ENCODE results near the gene DPYSL5. TPM values are rescaled to one million over a fixed set of nuclear protein-coding genes. Genes with fewer than 3 reads are reported as not detected.

Gene DPYSL5
- total RNA-seq, 1 experiment from 2014 or later = not detected

GRCh38 chr2:26818255-26818654 lies 29.7 kb upstream of the DPYSL5 start:
- Mint-ChIP-seq H3K27ac (ENCODE audit: low read depth, unreplicated experiment) (no peak overlapping the region), H3K27me3 (ENCODE audit: insufficient read depth, unreplicated experiment) (peaks cover 39% of the 10 kb centered on the region), H3K9me3 (ENCODE audit: unreplicated experiment) (no peaks in the 10 kb centered on the region), H3K36me3 (ENCODE audit: insufficient read depth, unreplicated experiment) (no peaks in the 10 kb centered on the region), H3K4me3 (ENCODE audit: unreplicated experiment) (no peak overlapping the region), H3K4me1 (ENCODE audit: insufficient read depth, unreplicated experiment) (no peaks in the 10 kb centered on the region)
- no peak for DNase-seq (ENCODE audit: unreplicated experiment)
- POLR2A ChIA-PET = no interaction called here
- TF ChIP-seq CTCF (IDR thresholded peaks at IDR 0.05; ENCODE audit: unreplicated experiment) = no peak
- intact Hi-C loops (cut with micrococcal nuclease) = no loop called here
- CTCF ChIA-PET = interaction anchor here (0.6 kb wide), 1 partner anchor 15 kb away, joined by 3 read pairs; no protein-coding TSS in a partner anchor
- BruUV-seq (replicated peaks) = no TSS peak

GRCh38 chr2:26818972-26819371 lies 29.0 kb upstream of the DPYSL5 start:
- TF ChIP-seq CTCF (IDR thresholded peaks at IDR 0.05; ENCODE audit: unreplicated experiment) = no peak
- CTCF ChIA-PET = no interaction called here
- DNase-seq (ENCODE audit: unreplicated experiment) = no peak
- H3K4me1 Mint-ChIP-seq (ENCODE audit: insufficient read depth, unreplicated experiment) = no peaks in the 10 kb centered on the region
- intact Hi-C loops (cut with micrococcal nuclease) = no loop called here
- no peak overlapping the region for H3K4me3 Mint-ChIP-seq (ENCODE audit: unreplicated experiment)
- no peaks in the 10 kb centered on the region for H3K36me3 Mint-ChIP-seq (ENCODE audit: insufficient read depth, unreplicated experiment)
- peaks cover 32% of the 10 kb centered on the region for H3K27me3 Mint-ChIP-seq (ENCODE audit: insufficient read depth, unreplicated experiment)
- H3K9me3 Mint-ChIP-seq (ENCODE audit: unreplicated experiment) = no peaks in the 10 kb centered on the region
- POLR2A ChIA-PET = no interaction called here
- no peak overlapping the region for H3K27ac Mint-ChIP-seq (ENCODE audit: low read depth, unreplicated experiment)
- BruUV-seq (replicated peaks) = no TSS peak

- H3K36me3 Mint-ChIP-seq (ENCODE audit: insufficient read depth, unreplicated experiment) = no peaks in the 10 kb centered on the region
- H3K27ac Mint-ChIP-seq (ENCODE audit: low read depth, unreplicated experiment) = no peak overlapping the region
- POLR2A ChIA-PET = no interaction called here
- H3K4me1 Mint-ChIP-seq (ENCODE audit: insufficient read depth, unreplicated experiment) = no peaks in the 10 kb centered on the region
- BruUV-seq (replicated peaks) = no TSS peak
- no peak overlapping the region for H3K4me3 Mint-ChIP-seq (ENCODE audit: unreplicated experiment)
- intact Hi-C loops (cut with micrococcal nuclease) = no loop called here
- no peaks in the 10 kb centered on the region for H3K9me3 Mint-ChIP-seq (ENCODE audit: unreplicated experiment)
- CTCF ChIA-PET = interaction anchor here (0.6 to 1.3 kb wide), 3 partner anchors 19 to 59 kb away, joined by 3 to 4 read pairs (median 3); no protein-coding TSS in a partner anchor
- no peak for TF ChIP-seq CTCF (IDR thresholded peaks at IDR 0.05; ENCODE audit: unreplicated experiment)
- no peak for DNase-seq (ENCODE audit: unreplicated experiment)
- H3K27me3 Mint-ChIP-seq (ENCODE audit: insufficient read depth, unreplicated experiment) = peaks cover 32% of the 10 kb centered on the region
Measured at GRCh38 chr2:26820932-26821331, 27.0 kb upstream of the DPYSL5 start.

GRCh38 chr2:26822877-26823276 lies 25.1 kb upstream of the DPYSL5 start:
- POLR2A ChIA-PET = interaction anchor here (0.6 kb wide), 1 partner anchor 100 kb away, joined by 3 read pairs; no protein-coding TSS in a partner anchor
- intact Hi-C loops (cut with micrococcal nuclease) = no loop called here
- CTCF ChIA-PET = interaction anchor here (1.6 kb wide), 1 partner anchor 23 kb away, joined by 4 read pairs; no protein-coding TSS in a partner anchor
- Mint-ChIP-seq H3K4me1 (ENCODE audit: insufficient read depth, unreplicated experiment) (no peaks in the 10 kb centered on the region), H3K36me3 (ENCODE audit: insufficient read depth, unreplicated experiment) (no peaks in the 10 kb centered on the region), H3K4me3 (ENCODE audit: unreplicated experiment) (no peak overlapping the region), H3K27ac (ENCODE audit: low read depth, unreplicated experiment) (no peak overlapping the region), H3K9me3 (ENCODE audit: unreplicated experiment) (no peaks in the 10 kb centered on the region), H3K27me3 (ENCODE audit: insufficient read depth, unreplicated experiment) (peaks cover 34% of the 10 kb centered on the region)
- DNase-seq (ENCODE audit: unreplicated experiment) = no peak
- no peak for TF ChIP-seq CTCF (IDR thresholded peaks at IDR 0.05; ENCODE audit: unreplicated experiment)
- no TSS peak for BruUV-seq (replicated peaks)
